Nephron (organoid): ENCODE measurements around the gene SOS2.
A peak's percentile ranks its signal among the peaks of the same experiment; 100 is the strongest.

ENCODE experiments used
- H3K27ac Mint-ChIP-seq, 3 experiments: 2 replicates each; pipeline ENCODE4 v1.8.0; 2020; ENCODE audit warnings: mixed read lengths in 3 of 3, mild to moderate bottlenecking in 2 of 3, moderate library complexity in 1 of 3
- H3K27me3 Mint-ChIP-seq: 2 replicates; pipeline ENCODE4 v1.8.0; 2021; ENCODE audit warnings: low read depth, mild to moderate bottlenecking, moderate library complexity, mixed read lengths
- H3K36me3 Mint-ChIP-seq: 2 replicates; pipeline ENCODE4 v1.8.0; 2020; ENCODE audit warnings: low read depth, mixed read lengths
- H3K4me1 Mint-ChIP-seq: 2 replicates; pipeline ENCODE4 v1.8.0; 2020; ENCODE audit warnings: mixed read lengths
- H3K4me3 Mint-ChIP-seq, 3 experiments: 2 replicates each; pipeline ENCODE4 v1.8.0; 2020; ENCODE audit warnings: mild to moderate bottlenecking in 3 of 3, mixed read lengths in 3 of 3, moderate library complexity in 2 of 3
- H3K9me3 Mint-ChIP-seq: 2 replicates; pipeline ENCODE4 v1.8.0; 2020; ENCODE audit warnings: mixed read lengths
- CTCF ChIP-seq, 3 experiments: fragments of 200-600 bp; sonication (generic); IDR thresholded peaks; one replicate each; pipeline ENCODE4 v1.5.0; 2021; ENCODE audit warnings: antibody characterized with exemption in 3 of 3; ENCODE audit not compliant: unreplicated experiment in 3 of 3

SOS2 gene

GRCh38 chr14:50233166-50233950 lies 2.0 kb upstream of the SOS2 start:
- peak overlapping the region; percentile 98 to 99 (median 99) for H3K27ac Mint-ChIP-seq
- peak overlapping the region; percentile 70 to 90 (median 74) for H3K4me3 Mint-ChIP-seq
- no peaks in the 10 kb centered on the region for H3K27me3 Mint-ChIP-seq
- TF ChIP-seq CTCF (IDR thresholded peaks at IDR 0.05; ENCODE audit: unreplicated experiment in 3 of 3): no peak
- H3K36me3 Mint-ChIP-seq: peaks cover 10% of the 10 kb centered on the region
- H3K9me3 Mint-ChIP-seq: no peaks in the 10 kb centered on the region
- peaks cover 37% of the 10 kb centered on the region for H3K4me1 Mint-ChIP-seq

GRCh38 chr14:50232276-50232642 lies 881 bp upstream of the SOS2 start:
- Mint-ChIP-seq H3K4me1 (peaks cover 38% of the 10 kb centered on the region), H3K27ac (peak overlapping the region; percentile 98 to 99 (median 99)), H3K4me3 (peak overlapping the region; percentile 87 to 92 (median 90)), H3K9me3 (no peaks in the 10 kb centered on the region), H3K36me3 (peaks cover 13% of the 10 kb centered on the region), H3K27me3 (no peaks in the 10 kb centered on the region)
- TF ChIP-seq CTCF (IDR thresholded peaks at IDR 0.05; ENCODE audit: unreplicated experiment in 3 of 3): no peak

- Mint-ChIP-seq H3K27ac (peak overlapping the region; percentile 92 to 97 (median 94)), H3K27me3 (no peaks in the 10 kb centered on the region), H3K4me1 (peaks cover 50% of the 10 kb centered on the region), H3K36me3 (peaks cover 15% of the 10 kb centered on the region), H3K9me3 (no peaks in the 10 kb centered on the region), H3K4me3 (peak overlapping the region; percentile 85 to 95 (median 94))
- no peak for TF ChIP-seq CTCF (IDR thresholded peaks at IDR 0.05; ENCODE audit: unreplicated experiment in 3 of 3)
These were observed 490 bp downstream of the SOS2 start for GRCh38 chr14:50230701-50231474.

GRCh38 chr14:50230401-50230700 lies 1.0 kb downstream of the SOS2 start:
- Mint-ChIP-seq H3K4me1 (peaks cover 55% of the 10 kb centered on the region), H3K4me3 (peak overlapping the region; percentile 85 to 95 (median 94)), H3K36me3 (peaks cover 15% of the 10 kb centered on the region), H3K27me3 (no peaks in the 10 kb centered on the region), H3K9me3 (no peaks in the 10 kb centered on the region), H3K27ac (peak overlapping the region; percentile 92 to 97 (median 94))
- TF ChIP-seq CTCF (IDR thresholded peaks at IDR 0.05; ENCODE audit: unreplicated experiment in 3 of 3): no peak

- Mint-ChIP-seq H3K36me3 (peaks cover 15% of the 10 kb centered on the region), H3K9me3 (no peaks in the 10 kb centered on the region), H3K4me1 (peaks cover 60% of the 10 kb centered on the region), H3K4me3 (peak overlapping the region; percentile 85 to 95 (median 94)), H3K27me3 (no peaks in the 10 kb centered on the region), H3K27ac (peak overlapping the region; percentile 18 to 97 (median 92))
- TF ChIP-seq CTCF (IDR thresholded peaks at IDR 0.05; ENCODE audit: unreplicated experiment in 3 of 3): no peak
These were observed 1.7 kb downstream of the SOS2 start for GRCh38 chr14:50229681-50230080.
